Ascending aorta (tissue), 2 donors: Measurements from ENCODE around the gene ZC2HC1C. TPM values are rescaled to one million over a fixed set of nuclear protein-coding genes. Genes with fewer than 3 reads are reported as not detected.

ENCODE experiments used
- DNase-seq, 2 donors: peaks; one replicate each; pipeline ENCODE4 v3.0.0-alpha.2; 2019; ENCODE audit warnings: low spot score in 2 of 2
- H3K27ac ChIP-seq, 2 donors: fragments of 200-600 bp; sonication (generic); one replicate each; pipeline ENCODE4 v1.5.1; 2016 to 2017; ENCODE audit warnings: mild to moderate bottlenecking in 1 of 2
- H3K27me3 ChIP-seq: fragments of 200-600 bp; sonication (generic); one replicate; pipeline ENCODE4 v1.5.1; 2017
- H3K36me3 ChIP-seq, 2 donors: fragments of 200-600 bp; sonication (generic); one replicate each; pipeline ENCODE4 v1.5.1; 2016
- H3K4me1 ChIP-seq, 2 donors: fragments of 200-600 bp; sonication (generic); one replicate each; pipeline ENCODE4 v1.5.1; 2016 to 2017; ENCODE audit warnings: mild to moderate bottlenecking in 1 of 2
- H3K4me3 ChIP-seq, 2 donors: fragments of 200-600 bp; sonication (generic); one replicate each; pipeline ENCODE4 v1.5.1; 2016 to 2017; ENCODE audit warnings: mild to moderate bottlenecking in 1 of 2
- H3K9me3 ChIP-seq, 2 donors: fragments of 200-600 bp; sonication (generic); one replicate each; pipeline ENCODE4 v1.5.1; 2016
- CTCF ChIP-seq, 3 experiments: fragments of 200-600 bp in 2 of 3; fragments of 450-650 bp in 1 of 3; sonication (generic) in 2 of 3; IDR thresholded peaks; one replicate each; pipeline ENCODE4 v1.5.1; 2016 to 2019; ENCODE audit warnings: antibody characterized with exemption in 3 of 3, mild to moderate bottlenecking in 1 of 3, moderate library complexity in 1 of 3
- intact Hi-C: fragments of 100-400 bp; cut with DNase I; formaldehyde crosslinking; loops from one replicate; pipeline ENCODE4 v1.15.1; 2023
- total RNA-seq: library from RNA; depleted of rRNA; stranded (reverse); fragments of >200 nt; gene quantifications from one replicate; pipeline ENCODE4 v1.1.0, GENCODE V29; 2016

The ZC2HC1C gene
- total RNA-seq, 1 donor from 2014 or later = not detected

DNA sequence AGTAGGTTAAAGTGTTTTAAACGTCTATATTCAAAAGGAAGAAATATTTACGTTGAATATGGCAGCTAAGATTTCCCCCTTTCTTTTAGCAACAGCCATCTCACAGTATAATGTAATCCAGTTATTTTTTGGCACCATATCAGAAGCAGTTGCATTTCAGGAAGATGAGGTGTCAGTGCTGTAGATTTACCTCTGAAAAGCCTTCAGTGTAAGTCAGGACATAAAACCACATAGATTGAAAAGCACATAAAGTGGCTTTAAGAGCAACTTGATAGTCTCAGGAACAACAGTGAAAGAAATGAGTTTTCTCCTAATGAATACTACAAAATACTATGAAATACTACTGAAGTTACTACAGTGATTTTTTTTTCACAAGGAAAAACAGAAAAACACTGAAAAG lies 25.1 kb upstream of the ZC2HC1C start:
- Histone ChIP-seq H3K36me3 (peaks cover 3 to 21% of the 10 kb centered on the region in 2 donors), H3K9me3 (no peaks in the 10 kb centered on the region), H3K4me3 (no peak overlapping the region), H3K4me1 (peaks cover 1 to 14% of the 10 kb centered on the region in 2 donors), H3K27me3 (no peaks in the 10 kb centered on the region), H3K27ac (no peak overlapping the region)
- DNase-seq = no peak
- no peak for TF ChIP-seq CTCF (IDR thresholded peaks at IDR 0.05)
- intact Hi-C loops = no loop called here

DNA sequence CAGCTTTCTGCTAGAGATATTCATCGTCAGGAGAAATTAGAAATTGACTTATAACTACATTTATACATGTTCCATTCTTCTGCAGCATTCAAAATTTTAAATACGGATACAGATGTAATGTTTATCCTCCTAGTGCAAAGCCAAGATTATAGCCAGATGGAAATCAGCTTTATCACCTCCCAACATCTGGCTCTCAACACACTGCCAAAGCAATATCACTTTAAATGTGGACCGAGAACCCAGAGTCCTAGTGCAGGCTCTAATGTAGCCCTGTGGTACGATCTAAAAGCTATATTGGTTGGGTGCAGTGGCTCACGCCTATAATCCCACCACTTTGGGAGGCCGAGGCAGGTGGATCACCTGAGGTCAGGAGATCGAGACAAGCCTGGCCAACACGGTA lies 24.7 kb upstream of the ZC2HC1C start:
- no peak for DNase-seq
- no peak for TF ChIP-seq CTCF (IDR thresholded peaks at IDR 0.05)
- no peak overlapping the region for H3K27ac ChIP-seq
- H3K36me3 ChIP-seq = peaks cover 3 to 19% of the 10 kb centered on the region in 2 donors
- no peak overlapping the region for H3K4me3 ChIP-seq
- intact Hi-C loops = no loop called here
- peaks cover 3 to 19% of the 10 kb centered on the region in 2 donors for H3K4me1 ChIP-seq
- no peaks in the 10 kb centered on the region for H3K27me3 ChIP-seq
- no peaks in the 10 kb centered on the region for H3K9me3 ChIP-seq

GRCh38 chr14:75046275-75046674 lies 23.2 kb upstream of the ZC2HC1C start:
- DNase-seq = no peak
- intact Hi-C loops = no loop called here
- TF ChIP-seq CTCF (IDR thresholded peaks at IDR 0.05) = no peak
- no peak overlapping the region for H3K4me3 ChIP-seq
- peaks cover 3 to 29% of the 10 kb centered on the region in 2 donors for H3K4me1 ChIP-seq
- no peaks in the 10 kb centered on the region for H3K27me3 ChIP-seq
- H3K9me3 ChIP-seq = no peaks in the 10 kb centered on the region
- H3K36me3 ChIP-seq = peaks cover 0 to 16% of the 10 kb centered on the region in 2 donors
- no peak overlapping the region for H3K27ac ChIP-seq

DNA sequence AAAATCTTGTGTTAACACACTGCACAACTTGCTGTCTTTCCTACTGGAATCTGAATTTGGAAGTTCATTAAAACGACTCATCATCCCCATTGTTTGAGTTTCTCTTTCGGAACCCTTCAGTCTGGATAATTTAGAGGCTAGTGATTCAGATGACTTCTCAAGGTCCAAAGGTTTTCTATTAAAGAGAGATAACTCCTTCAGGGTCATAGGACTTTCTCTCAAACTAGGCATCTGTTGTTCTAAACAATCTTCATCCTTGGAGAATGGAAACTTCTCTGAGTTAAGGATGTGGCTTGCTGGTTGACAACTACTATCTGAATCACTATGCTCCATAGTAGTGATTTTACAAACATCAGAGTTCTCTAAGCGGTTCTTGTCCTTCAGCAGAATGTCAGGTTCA lies 22.5 kb upstream of the ZC2HC1C start:
- intact Hi-C loops = no loop called here
- no peak for TF ChIP-seq CTCF (IDR thresholded peaks at IDR 0.05)
- Histone ChIP-seq H3K4me3 (no peak overlapping the region), H3K27ac (no peak overlapping the region), H3K36me3 (peaks cover 0 to 10% of the 10 kb centered on the region in 2 donors), H3K27me3 (no peaks in the 10 kb centered on the region), H3K9me3 (no peaks in the 10 kb centered on the region), H3K4me1 (peaks cover 3 to 29% of the 10 kb centered on the region in 2 donors)
- no peak for DNase-seq

DNA sequence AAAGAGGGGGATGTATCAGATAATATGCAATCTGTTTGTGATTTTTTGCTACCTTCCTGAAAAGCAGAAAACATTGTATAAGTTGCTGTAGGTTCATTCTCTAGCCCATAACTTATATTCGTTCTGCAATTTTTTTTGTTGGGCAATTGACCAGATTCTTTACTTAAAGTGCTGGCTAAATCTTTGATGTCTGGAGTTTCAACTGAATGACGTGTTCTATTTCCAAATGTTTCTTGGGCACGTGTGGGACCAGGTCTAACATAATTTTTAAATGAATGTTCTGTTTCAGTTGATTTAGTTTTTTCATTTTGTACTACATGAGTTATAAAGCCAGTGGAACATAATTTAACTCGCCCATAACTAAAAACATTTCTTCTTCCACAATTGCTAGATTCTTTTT lies 21.9 kb upstream of the ZC2HC1C start:
- TF ChIP-seq CTCF (IDR thresholded peaks at IDR 0.05) = no peak
- peaks cover 3 to 29% of the 10 kb centered on the region in 2 donors for H3K4me1 ChIP-seq

GRCh38 chr14:75048101-75048500 lies 21.3 kb upstream of the ZC2HC1C start:
- Histone ChIP-seq H3K4me3 (no peak overlapping the region), H3K4me1 (peaks cover 3 to 29% of the 10 kb centered on the region in 2 donors), H3K27me3 (no peaks in the 10 kb centered on the region), H3K9me3 (no peaks in the 10 kb centered on the region), H3K36me3 (peaks cover 0 to 6% of the 10 kb centered on the region in 2 donors), H3K27ac (no peak overlapping the region)
- no peak for DNase-seq
- intact Hi-C loops = no loop called here
- no peak for TF ChIP-seq CTCF (IDR thresholded peaks at IDR 0.05)

More for the DNA sequence above, 21.9 kb upstream of the ZC2HC1C start:
- no peak overlapping the region for H3K4me3 ChIP-seq
- no peak for DNase-seq
- intact Hi-C loops = no loop called here
- peaks cover 0 to 6% of the 10 kb centered on the region in 2 donors for H3K36me3 ChIP-seq
- H3K27ac ChIP-seq = no peak overlapping the region
- H3K27me3 ChIP-seq = no peaks in the 10 kb centered on the region
- no peaks in the 10 kb centered on the region for H3K9me3 ChIP-seq
